Vagina (tissue), 2 donors: ENCODE measurements around the gene TRIM65.

Experiments used
- CTCF ChIP-seq, 3 experiments: fragments of 450-650 bp in 2 of 3; fragments of 200-600 bp in 1 of 3; sonication (generic) in 1 of 3; IDR thresholded peaks; one replicate each; pipeline ENCODE4 v1.5.1; 2017 to 2019; ENCODE audit warnings: antibody characterized with exemption in 3 of 3, mild to moderate bottlenecking in 2 of 3, moderate library complexity in 2 of 3
- POLR2A ChIP-seq, 2 donors: fragments of 450-650 bp; IDR thresholded peaks; one replicate each; pipeline ENCODE4 v1.6.1; 2017; ENCODE audit warnings: antibody characterized with exemption in 2 of 2, mild to moderate bottlenecking in 2 of 2, moderate library complexity in 2 of 2

- TF ChIP-seq POLR2A (IDR thresholded peaks at IDR 0.05): no peak
- TF ChIP-seq CTCF (IDR thresholded peaks at IDR 0.05): no peak
Observed at GRCh38 chr17:75846692-75847613, 49.8 kb downstream of the TRIM65 start.
